Measurements from ENCODE around the gene ORAI3.

- no peak for TF ChIP-seq HDGF (IDR thresholded peaks at IDR 0.05; ENCODE audit: borderline replicate concordance)
- no peak for TF ChIP-seq FOXM1 (IDR thresholded peaks at IDR 0.05; ENCODE audit: borderline replicate concordance)
- no peak for TF ChIP-seq SP1 (IDR thresholded peaks at IDR 0.05)
- TF ChIP-seq SUZ12 (IDR thresholded peaks at IDR 0.05): no peak
- no peak for TF ChIP-seq ELF4 (IDR thresholded peaks at IDR 0.05)
- TF ChIP-seq FOXA1 (IDR thresholded peaks at IDR 0.05): no peak
- TF ChIP-seq FOXK2 (IDR thresholded peaks at IDR 0.05): no peak
- no peak for TF ChIP-seq BHLHE40 (IDR thresholded peaks at IDR 0.05; ENCODE audit: borderline replicate concordance)
- TF ChIP-seq ZNF384 (IDR thresholded peaks at IDR 0.05): no peak
- no peak for TF ChIP-seq ARNT (IDR thresholded peaks at IDR 0.05)
- TF ChIP-seq TARDBP (IDR thresholded peaks at IDR 0.05): no peak
- TF ChIP-seq L3MBTL2 (conservative IDR thresholded peaks at IDR 0.05): no peak
- no peak for TF ChIP-seq LEF1 (IDR thresholded peaks at IDR 0.05; ENCODE audit: borderline replicate concordance)
These were observed 17.3 kb downstream of the ORAI3 start for GRCh38 chr16:30966033-30966619.

Data from HEK293T (cell line).